Stimulated activated CD4-positive, alpha-beta T cell treated with anti-CD3 and anti-CD28 coated beads, Interleukin-15, amount 100 ng/mL, for 48 hours (primary cell): ENCODE data around the gene RELCH.
A peak's percentile ranks its signal among the peaks of the same experiment; 100 is the strongest.
"Not testable (repeated sequence)": the region's sequence is repeated elsewhere in the genome, so short reads cannot be mapped to it uniquely, and the experiment has no call there.

Experiments used
- DNase-seq, 2 donors: peaks; one replicate each; pipeline ENCODE4 v3.0.0-alpha.2; 2020; ENCODE audit warnings: low read depth in 2 of 2

RELCH gene

GRCh38 chr18:62186774-62187542 is at the start of gene RELCH, which contains the start of gene PIGN:
Gene RELCH (plus strand): TSS chr18:62187255. CDS start chr18:62187506, 251 bp downstream.
Gene PIGN (minus strand): TSS chr18:62187056. CDS start chr18:62161353, 25,703 bp downstream.
- peak; percentile 92 to 94 for DNase-seq

- no peak for DNase-seq
Observed at GRCh38 chr18:62138461-62139235, 48.4 kb upstream of the RELCH start.

- no peak for DNase-seq
Observed at GRCh38 chr18:62140259-62140658, 46.8 kb upstream of the RELCH start.

DNA sequence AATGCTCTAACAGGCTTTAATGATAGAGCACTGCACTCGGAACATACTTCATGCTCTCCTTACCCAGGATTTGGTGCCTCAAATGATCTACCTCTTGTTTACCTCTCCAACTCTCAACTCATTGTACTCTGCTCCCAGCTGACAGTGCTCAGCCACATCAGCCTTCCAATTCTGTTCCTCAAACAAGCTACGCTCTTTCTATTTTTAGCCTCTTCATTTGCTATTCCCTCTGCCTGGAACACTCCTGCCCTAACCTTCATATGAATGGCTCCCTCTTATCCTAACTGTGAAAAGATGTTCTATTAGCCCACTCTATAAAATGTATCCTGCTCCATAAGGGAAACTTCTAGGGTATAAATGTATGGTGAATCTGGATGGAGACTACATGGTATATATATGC is 42.7 kb upstream of the RELCH start:
- no peak for DNase-seq

GRCh38 chr18:62151068-62151771 is 35.8 kb upstream of the RELCH start:
- no peak for DNase-seq

GRCh38 chr18:62152844-62153243 is 34.2 kb upstream of the RELCH start:
- no peak for DNase-seq

- DNase-seq: no peak
Observed at GRCh38 chr18:62157843-62158242, 29.2 kb upstream of the RELCH start.

GRCh38 chr18:62164310-62164709 is 22.7 kb upstream of the RELCH start:
- DNase-seq: no peak

GRCh38 chr18:62164855-62165487 is 22.1 kb upstream of the RELCH start:
- DNase-seq: no peak

- no peak for DNase-seq
Observed at GRCh38 chr18:62165583-62165982, 21.5 kb upstream of the RELCH start.

GRCh38 chr18:62166524-62166923 is 20.5 kb upstream of the RELCH start:
- DNase-seq: not testable (repeated sequence)

DNA sequence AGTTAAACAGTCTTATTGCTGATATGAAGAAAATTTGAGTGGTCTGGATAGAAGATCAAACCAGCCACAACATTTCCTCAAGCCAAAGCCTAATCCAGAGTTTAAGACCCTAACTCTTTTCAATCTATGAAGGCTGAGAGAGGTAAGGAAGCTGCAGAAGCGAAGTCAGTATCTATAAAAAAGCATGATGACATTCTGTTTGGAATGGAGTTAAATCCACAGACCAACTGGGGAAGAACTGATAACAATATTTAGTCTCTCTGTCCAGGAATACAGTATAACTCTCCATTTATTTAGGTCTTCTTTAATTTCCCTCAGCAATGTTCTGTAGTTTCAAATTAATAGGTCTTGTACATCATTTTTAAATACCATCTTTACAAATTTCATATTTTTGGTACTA is 16.2 kb upstream of the RELCH start:
- DNase-seq: no peak

DNA sequence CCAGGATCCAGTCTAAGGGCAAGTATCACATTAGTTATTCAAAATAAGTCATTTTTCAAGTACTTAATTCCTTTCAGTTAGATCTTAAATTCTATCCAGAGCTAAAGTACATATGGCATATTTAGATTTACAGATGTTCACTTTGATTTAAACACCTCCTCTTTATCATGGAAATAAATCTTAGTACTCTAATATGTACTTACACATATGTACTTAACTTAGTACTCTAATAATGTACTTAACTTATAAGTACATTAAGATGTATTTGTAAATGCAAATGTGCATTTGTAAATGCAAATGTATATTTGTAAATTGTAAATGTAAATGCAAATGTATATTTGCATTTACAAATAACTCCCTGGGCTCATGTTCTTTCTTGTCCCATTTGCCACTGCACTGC is 14.8 kb upstream of the RELCH start:
- DNase-seq: no peak

GRCh38 chr18:62175521-62175920 is 11.5 kb upstream of the RELCH start:
- DNase-seq: no peak

DNA sequence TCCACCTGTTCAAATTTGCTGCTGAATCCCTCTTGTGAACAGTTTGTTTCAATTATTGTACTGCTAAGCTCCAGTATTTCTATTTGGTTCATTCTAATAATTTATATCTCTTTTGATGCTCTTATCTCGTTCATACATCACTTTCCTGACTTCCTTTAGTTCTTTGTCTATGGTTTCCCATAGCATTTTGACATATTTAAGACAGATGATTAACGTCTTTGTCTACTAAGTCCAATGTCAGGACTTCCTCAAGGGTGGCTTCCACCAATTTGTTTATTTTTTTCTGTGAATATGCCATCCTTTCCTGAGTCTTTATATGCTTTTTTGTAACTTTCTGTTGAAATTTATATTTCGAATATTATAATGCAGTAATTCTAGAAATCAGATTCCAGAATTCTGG is 9.8 kb upstream of the RELCH start:
- no peak for DNase-seq

GRCh38 chr18:62179213-62179612 is 7.8 kb upstream of the RELCH start:
- no peak for DNase-seq

GRCh38 chr18:62182220-62182619 is 4.8 kb upstream of the RELCH start:
- no peak for DNase-seq

DNA sequence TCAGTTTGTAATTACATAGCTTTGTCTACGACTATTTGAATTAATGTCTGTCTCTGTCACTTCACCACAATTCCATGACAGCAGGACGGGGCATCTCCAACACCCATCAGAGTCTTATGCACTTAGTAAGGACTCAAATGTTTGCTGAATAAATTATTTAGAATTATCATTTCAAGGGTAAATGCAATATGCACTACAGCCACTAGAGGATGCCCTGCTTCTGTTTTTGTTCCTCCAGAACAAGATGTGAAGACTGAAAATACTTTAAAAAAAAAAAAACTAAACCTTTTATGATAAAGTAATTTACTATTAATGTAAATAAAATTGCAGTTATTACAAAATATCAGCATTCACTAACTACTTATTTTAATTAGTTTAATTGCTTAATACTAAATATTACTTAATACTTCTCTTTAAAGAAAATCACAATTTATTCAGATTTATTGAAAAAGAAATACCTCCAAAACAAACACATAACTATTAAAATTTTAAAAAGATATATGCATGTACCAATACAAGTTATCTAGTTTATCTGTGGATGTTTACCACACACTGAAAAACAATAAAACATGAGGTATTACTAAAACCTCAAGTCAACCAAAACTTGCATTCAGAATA is 3.4 kb upstream of the RELCH start:
- DNase-seq: peak in 1 of 2 donors; percentile 17

DNA sequence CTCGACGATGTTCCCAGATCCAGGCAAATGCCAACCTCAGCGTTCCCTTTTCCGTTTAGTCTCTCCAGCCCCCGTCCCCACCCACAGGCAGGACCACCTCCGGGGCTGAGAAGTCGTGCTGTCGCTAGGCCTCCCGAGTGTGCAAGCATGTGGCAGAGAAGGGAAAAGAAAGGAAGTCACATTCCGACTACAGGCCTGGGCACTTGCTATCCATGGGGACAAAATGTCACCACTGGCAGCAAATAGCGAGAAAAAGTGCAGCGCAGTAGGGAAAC is 619 bp upstream of the RELCH start:
- DNase-seq: peak in 1 of 2 donors; percentile 3

DNA sequence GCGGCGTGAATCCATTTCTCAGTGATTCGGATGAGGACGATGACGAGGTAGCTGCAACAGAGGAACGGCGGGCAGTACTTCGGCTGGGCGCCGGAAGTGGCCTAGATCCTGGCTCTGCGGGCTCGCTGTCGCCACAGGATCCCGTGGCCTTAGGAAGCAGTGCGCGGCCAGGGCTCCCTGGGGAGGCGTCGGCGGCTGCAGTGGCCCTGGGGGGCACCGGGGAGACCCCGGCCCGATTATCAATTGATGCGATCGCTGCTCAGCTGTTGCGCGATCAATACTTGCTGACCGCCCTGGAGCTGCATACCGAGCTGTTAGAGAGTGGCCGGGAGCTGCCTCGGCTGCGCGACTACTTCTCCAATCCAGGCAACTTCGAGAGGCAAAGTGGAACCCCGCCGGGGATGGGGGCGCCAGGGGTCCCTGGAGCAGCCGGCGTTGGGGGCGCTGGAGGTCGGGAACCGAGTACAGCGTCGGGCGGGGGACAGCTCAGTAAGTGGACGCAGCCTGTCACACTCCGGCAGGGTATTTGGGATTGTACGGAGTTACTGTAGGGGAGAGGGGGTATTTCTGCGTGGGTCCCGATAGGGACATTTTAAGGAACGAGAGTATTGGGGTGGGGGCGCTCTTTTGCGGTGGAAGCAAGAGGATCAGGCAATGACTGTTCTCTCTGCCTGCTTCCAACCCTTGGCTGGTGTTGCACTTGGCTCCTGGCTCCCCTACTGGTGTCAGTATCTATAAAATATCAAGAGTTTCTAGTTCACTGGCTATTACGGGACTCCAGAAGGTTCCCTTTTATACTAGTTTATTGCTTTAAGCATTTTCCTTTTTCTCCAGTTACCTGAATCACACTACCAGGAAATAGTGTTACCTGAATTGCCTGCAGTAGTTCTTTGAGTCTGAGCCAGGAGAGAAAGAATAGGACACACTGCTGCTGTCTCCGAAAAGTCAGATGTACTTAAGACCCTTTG is 772 bp downstream of the RELCH start:
- DNase-seq: peak; percentile 4 to 16

DNA sequence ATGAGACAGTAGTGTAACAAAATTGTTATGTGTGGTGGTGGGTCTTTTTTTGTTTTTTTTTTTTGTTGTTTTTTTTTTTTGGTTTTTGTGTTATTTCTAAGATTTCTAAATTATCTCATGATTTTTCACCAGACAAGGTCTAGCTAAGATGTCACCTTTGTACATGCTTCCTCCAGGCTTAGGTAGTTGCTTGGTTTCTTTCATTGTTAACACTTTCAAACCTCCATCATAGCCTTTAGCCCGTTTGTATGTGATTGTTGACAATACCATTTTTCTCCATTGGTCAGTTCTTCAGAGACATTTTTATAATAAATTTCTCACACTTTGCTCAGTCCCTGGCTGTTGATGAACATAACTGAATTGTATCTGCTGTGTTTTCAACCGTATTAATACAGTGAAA is 2.2 kb downstream of the RELCH start:
- DNase-seq: no peak
